Posterior cingulate gyrus (tissue), 11 donors: Measurements from ENCODE around the gene MAP3K20.
"Not testable (repeated sequence)": the region's sequence is repeated elsewhere in the genome, so short reads cannot be mapped to it uniquely, and the experiment has no call there.

Source experiments
- DNase-seq, 10 donors: peaks; one replicate each; pipeline versions ENCODE4 v3.0.0 to v3.0.0-alpha.2; 2020 to 2021; ENCODE audit warnings: mixed read lengths in 3 of 10
- intact Hi-C: fragments of 100-400 bp; cut with DNase I; formaldehyde crosslinking; loops from one replicate; pipeline ENCODE4 v1.15.1; 2023

Gene MAP3K20

GRCh38 chr2:173117678-173118077, 42.0 kb downstream of the MAP3K20 start:
- intact Hi-C loops = no loop called here
- DNase-seq = no peak

- intact Hi-C loops = no loop called here
- no peak for DNase-seq
These were observed 42.7 kb downstream of the MAP3K20 start for GRCh38 chr2:173118395-173118794.

GRCh38 chr2:173119069-173119807, 43.6 kb downstream of the MAP3K20 start:
- intact Hi-C loops = no loop called here
- DNase-seq = no peak

- intact Hi-C loops = no loop called here
- no peak for DNase-seq
These were observed 44.3 kb downstream of the MAP3K20 start for GRCh38 chr2:173119944-173120343.

GRCh38 chr2:173122936-173123335, 47.3 kb downstream of the MAP3K20 start:
- intact Hi-C loops = no loop called here
- DNase-seq = no peak

- intact Hi-C loops = no loop called here
- no peak for DNase-seq
These were observed 48.8 kb downstream of the MAP3K20 start for GRCh38 chr2:173124441-173124840.

DNA sequence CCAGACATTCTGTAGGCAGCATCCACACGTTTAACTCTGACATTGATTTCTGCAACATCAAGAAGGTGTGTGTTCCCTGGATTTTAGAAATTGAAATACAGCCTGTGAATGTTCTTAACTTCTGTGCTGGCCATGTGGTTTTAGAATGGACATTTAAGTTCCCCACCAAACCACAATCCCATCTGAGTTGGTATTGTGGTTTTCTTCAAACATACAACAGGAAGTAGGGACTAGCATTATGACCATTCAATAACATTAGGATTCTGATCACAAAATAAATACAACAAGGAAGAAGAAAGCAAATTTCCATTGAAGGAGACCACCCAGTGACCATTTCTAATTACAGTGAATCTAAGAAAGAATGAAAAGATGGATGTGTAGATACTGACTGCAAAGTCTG, 51.2 kb downstream of the MAP3K20 start:
- intact Hi-C loops = no loop called here

GRCh38 chr2:173128132-173128531, 52.5 kb downstream of the MAP3K20 start:
- intact Hi-C loops, DNase-seq: not testable (repeated sequence)

More for the DNA sequence above, 51.2 kb downstream of the MAP3K20 start:
- DNase-seq = no peak

DNA sequence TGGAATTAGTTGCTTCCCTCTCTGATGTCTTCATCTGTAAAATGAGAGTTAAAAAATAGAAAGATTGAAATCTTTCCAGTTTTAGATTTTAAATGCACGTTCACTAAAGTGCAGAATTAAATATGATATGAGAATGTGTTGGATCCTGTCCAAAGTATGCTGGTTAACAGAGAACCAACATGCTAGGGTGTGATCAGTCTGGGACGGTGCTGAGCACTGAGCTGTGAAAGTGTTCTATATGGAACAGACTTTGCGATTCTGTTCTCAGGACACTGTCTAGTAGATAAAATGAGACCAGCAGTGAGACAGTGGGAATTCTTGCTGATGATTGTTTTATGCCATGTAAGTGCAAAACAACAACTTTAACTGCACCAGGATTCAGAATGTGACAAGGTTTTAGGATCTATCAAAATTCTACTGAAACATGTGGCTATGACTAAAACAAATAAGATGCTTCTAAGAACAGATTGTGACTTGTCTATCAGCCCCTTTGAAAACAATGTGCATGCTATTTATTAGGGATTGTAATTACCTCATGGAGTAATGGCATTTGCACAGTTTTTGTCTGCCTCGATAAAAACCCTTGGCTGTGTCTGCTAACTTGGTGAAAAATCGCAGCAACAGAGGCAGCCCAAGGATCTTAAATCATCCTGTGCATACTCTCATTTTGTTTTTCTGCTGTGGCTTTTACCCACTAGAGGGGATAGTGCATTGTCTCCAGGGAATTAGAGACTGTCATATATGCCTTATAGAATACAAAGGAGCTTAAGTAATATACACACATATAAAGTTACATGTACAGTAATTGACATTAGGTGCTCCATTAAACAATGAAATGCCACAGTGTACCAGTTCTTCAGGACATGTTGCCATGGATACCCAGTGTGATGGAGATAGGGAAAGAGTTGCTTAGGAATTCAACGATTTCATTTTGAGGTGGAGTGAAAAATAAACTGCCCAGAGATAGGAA, 55.1 kb downstream of the MAP3K20 start:
- intact Hi-C loops = no loop called here
- no peak for DNase-seq

DNA sequence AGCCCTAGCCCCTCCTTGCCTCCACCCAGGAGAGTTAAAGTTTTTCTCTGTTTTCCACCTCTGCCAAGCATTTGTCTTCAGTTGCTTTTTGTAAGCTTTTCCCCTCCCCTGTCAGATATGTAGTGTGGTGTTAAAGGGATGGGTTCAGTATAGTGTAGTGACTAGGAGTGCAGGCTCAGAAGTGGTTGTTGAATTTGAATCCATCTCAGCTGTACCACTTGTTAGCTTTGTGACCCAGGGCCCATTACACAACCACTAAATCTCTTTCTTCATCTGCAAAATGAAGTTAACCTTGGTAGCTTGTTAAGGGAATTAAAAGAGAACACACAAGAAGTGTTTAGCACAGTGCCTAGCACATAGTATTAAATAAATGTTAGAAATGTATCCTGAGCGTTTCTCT, 56.9 kb downstream of the MAP3K20 start:
- no peak for DNase-seq
- intact Hi-C loops = no loop called here

DNA sequence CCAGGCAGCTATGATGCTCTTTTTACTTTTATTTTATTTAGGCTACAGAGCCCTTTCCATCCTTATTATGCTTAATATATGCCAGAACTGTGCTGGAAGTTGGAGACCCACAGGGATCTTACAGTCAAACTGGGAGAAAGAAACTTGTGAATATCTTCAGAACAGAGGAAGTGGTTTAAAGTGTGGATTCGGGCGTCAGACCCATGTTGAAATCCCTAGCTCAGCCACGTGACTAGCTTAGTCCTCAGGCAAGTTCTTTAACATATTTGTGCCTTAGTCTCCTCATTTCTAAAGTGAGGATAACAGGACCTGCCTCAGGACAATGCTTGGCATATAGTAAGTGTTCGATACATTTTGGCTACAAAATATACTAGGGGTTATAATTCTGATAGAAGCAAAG, 59.1 kb downstream of the MAP3K20 start:
- intact Hi-C loops = no loop called here
- no peak for DNase-seq

GRCh38 chr2:173136067-173136466, 60.4 kb downstream of the MAP3K20 start:
- DNase-seq = no peak
- intact Hi-C loops = no loop called here

DNA sequence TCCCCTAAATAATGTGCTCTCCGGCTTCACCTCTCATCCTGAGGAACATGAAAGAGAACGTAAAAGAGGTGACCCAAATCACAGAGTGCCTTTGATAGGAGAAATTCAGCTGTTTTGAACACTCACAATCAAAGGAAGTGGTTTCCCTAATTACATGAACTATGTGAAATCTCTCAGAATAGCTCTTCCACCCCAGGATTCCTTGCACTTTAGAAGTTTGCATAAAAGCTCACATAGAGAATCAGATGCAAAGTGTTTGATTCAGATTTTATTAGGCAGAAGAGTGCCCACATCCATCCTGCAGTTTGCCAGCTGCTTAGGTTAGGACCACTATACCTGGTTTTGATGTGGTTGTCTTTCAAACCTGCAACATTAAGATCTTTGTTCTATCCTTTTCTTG, 61.0 kb downstream of the MAP3K20 start:
- intact Hi-C loops = no loop called here
- no peak for DNase-seq

GRCh38 chr2:173137610-173138009, 62.0 kb downstream of the MAP3K20 start:
- DNase-seq = no peak
- intact Hi-C loops = no loop called here

DNA sequence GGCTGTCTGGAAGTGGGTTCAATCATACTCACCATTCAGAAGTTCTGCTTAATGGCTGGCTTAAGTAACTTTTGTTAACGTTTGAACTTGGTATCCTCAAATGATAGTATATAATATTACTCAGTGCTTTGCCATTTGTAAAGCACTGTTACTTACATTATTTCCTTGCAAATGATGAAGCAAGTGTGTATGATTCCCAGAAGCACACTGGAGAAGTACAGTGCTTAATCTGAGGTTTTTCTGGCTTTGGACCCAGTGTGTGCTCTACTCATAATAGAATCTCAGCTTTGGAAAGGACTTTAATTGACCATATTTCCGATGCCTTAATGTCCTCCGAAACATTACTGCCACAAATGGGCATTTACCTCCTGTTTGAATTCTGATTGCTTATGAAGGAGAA, 63.3 kb downstream of the MAP3K20 start:
- intact Hi-C loops = no loop called here

GRCh38 chr2:173141666-173142065, 66.0 kb downstream of the MAP3K20 start:
- intact Hi-C loops = no loop called here
- DNase-seq = no peak

More for the DNA sequence above, 63.3 kb downstream of the MAP3K20 start:
- DNase-seq = no peak

DNA sequence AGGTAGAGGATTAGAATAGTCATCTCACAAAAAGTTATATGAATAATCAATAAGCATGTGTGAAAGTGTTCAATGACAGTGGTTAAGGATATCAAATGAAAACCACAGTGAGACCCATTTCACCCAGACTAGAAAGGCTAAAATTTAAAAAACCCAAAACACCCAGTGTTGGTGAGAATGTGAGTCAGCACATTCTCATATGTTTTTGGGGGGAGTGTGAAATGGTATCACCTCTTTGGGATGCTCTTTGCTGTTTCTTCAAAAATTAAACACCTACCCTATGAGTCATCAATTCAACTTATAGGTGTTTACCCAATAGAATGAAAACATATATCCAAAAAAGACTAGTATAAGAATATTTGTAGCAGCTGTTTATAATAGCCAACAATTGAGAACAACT, 69.8 kb downstream of the MAP3K20 start:
- intact Hi-C loops = no loop called here
- DNase-seq = no peak

DNA sequence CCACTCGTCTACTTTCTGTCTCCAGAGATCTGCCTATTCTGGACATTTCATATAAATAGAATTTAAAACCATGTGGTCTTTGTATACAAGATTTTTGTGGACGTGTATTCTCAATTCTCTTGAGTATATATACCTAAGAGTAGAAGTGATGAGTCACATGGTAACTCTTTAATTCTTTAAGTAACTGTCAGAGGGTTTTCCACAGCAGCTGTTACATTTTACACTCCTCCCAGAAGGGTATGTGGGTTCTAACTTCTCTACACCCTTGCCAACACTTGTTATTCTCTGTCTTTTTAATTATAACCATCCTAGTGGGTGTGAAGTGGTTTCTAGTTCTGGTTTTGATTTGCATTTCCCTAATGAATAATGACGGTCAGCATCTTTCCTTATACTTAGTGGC, 70.9 kb downstream of the MAP3K20 start:
- no peak for DNase-seq
- intact Hi-C loops = no loop called here

- intact Hi-C loops = no loop called here
- DNase-seq = no peak
These were observed 72.9 kb downstream of the MAP3K20 start for GRCh38 chr2:173148520-173148919.

DNA sequence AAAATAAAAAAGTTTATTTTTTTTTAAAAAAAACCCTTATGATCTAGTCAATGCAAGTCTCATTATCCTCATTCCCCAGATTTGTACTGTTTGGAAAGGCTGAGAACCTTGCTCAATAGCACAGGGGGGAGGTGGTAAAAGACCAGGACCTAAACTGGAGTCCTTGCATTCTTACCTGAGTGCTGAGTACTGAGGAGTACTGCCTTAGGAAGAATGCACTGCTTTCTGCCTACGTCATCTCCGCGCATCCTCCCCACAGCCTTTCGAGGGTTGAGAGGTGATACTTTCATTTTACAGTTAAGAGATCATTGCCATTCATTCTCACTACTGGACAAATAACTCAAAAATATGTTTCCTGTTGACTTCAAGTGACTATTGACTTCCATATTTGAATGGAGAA, 73.8 kb downstream of the MAP3K20 start:
- intact Hi-C loops = no loop called here
- no peak for DNase-seq

- no peak for DNase-seq
- intact Hi-C loops = no loop called here
These were observed 74.4 kb downstream of the MAP3K20 start for GRCh38 chr2:173150087-173150486.

DNA sequence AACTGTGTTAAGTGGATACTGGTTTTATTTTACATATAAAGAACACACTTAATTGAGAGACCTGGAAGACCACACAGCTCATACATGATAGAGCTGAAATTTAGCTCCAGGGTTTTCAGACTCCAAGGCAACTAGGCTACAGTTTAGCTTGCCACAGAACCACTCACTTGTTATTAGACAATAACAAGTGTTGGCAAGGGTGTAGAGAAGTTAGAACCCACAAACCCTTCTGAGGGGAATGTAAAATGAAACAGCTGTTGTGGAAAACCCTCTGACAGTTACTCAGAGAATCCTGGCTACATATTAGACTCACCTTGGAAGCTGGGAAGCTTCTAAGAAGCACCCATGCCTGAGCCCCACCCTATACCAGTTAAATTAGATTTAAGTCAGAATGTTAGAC, 75.3 kb downstream of the MAP3K20 start:
- DNase-seq = no peak
- intact Hi-C loops = no loop called here
